H1 (cell line): ENCODE measurements around the gene TSPAN15. TPM values are rescaled to one million over a fixed set of nuclear protein-coding genes. Genes with fewer than 3 reads are reported as not detected.

Experiments used
- CTCF ChIA-PET: fragments of 300-600 bp; sonication (Branson Sonifier 250); formaldehyde crosslinking; loops from one replicate; lab custom pipeline; 2021; ENCODE audit not compliant: partially characterized antibody; lab: Charles Lee
- POLR2A ChIA-PET: fragments of 300-600 bp; sonication (Branson Sonifier 250); formaldehyde crosslinking; loops from one replicate; lab custom pipeline; 2021; ENCODE audit warnings: inconsistent platforms; ENCODE audit not compliant: partially characterized antibody; lab: Charles Lee
- DNase-seq, 2 experiments: peaks; one replicate each; pipeline versions ENCODE4 v3.0.0 to v3.0.0-alpha.2; 2010 to 2022; ENCODE audit warnings: low spot score in 2 of 2, low read depth in 1 of 2, mixed read lengths in 1 of 2
- FAIRE-seq: peaks from 2 replicates; lab custom pipeline; 2011; peaks lifted over from hg19 to GRCh38; lab: Jason Lieb, UNC
- H2AFZ ChIP-seq: 2 replicates; pipeline ENCODE4 v1.8.1; 2012; ENCODE audit warnings: low read length, inconsistent platforms
- H2AK5ac ChIP-seq: 2 replicates; pipeline ENCODE4 v1.6.1; 2013; ENCODE audit warnings: low read depth, low read length
- H2BK120ac ChIP-seq: replicated peaks from 2 replicates; pipeline ENCODE3; 2013; ENCODE audit warnings: low read depth, low read length, inconsistent platforms
- H2BK12ac ChIP-seq: 2 replicates; pipeline ENCODE4 v1.6.1; 2013; ENCODE audit warnings: low read depth, low read length
- H2BK15ac ChIP-seq: 2 replicates; pipeline ENCODE4 v1.6.1; 2013; ENCODE audit warnings: low read length
- H2BK20ac ChIP-seq: 2 replicates; pipeline ENCODE4 v1.6.1; 2013; ENCODE audit warnings: low read length
- H2BK5ac ChIP-seq: 2 replicates; pipeline ENCODE4 v1.6.1; 2013; ENCODE audit warnings: low read depth, low read length
- H3K14ac ChIP-seq: 2 replicates; pipeline ENCODE4 v1.6.1; 2013; ENCODE audit warnings: inconsistent platforms; ENCODE audit not compliant: insufficient read length
- H3K18ac ChIP-seq: 2 replicates; pipeline ENCODE4 v1.6.1; 2013; ENCODE audit warnings: low read length; ENCODE audit errors: extremely low read depth
- H3K23ac ChIP-seq: 2 replicates; pipeline ENCODE4 v1.6.1; 2013; ENCODE audit warnings: inconsistent platforms; ENCODE audit not compliant: insufficient read length
- H3K23me2 ChIP-seq: 2 replicates; pipeline ENCODE4 v1.6.1; 2013; ENCODE audit warnings: low read depth, low read length
- H3K27ac ChIP-seq: 2 replicates; pipeline ENCODE4 v1.6.1; 2011; ENCODE audit warnings: low read depth, low read length, inconsistent platforms
- H3K27me3 ChIP-seq, 4 experiments: replicated peaks in 1 of 4; 1 replicate in 1 of 4; 2 replicates in 3 of 4; pipeline versions ENCODE4 v1.6.1 to v1.8.1; 2011 to 2013; ENCODE audit warnings: low read length in 3 of 4, mild to moderate bottlenecking in 3 of 4, inconsistent platforms in 2 of 4, mixed read lengths in 2 of 4, moderate library complexity in 1 of 4; ENCODE audit not compliant: control insufficient read depth in 3 of 4, insufficient read depth in 3 of 4; ENCODE audit errors: extremely low read depth in 1 of 4
- H3K36me3 ChIP-seq, 4 experiments: 2 replicates each; pipeline versions ENCODE4 v1.6.1 to v1.8.1; 2011 to 2013; ENCODE audit warnings: mild to moderate bottlenecking in 4 of 4, low read length in 3 of 4, moderate library complexity in 2 of 4, control low read depth in 1 of 4, inconsistent platforms in 1 of 4; ENCODE audit not compliant: insufficient read depth in 4 of 4, control insufficient read depth in 2 of 4
- H3K4ac ChIP-seq: replicated peaks from 2 replicates; pipeline ENCODE3; 2013; ENCODE audit warnings: low read length, low read depth, mixed read lengths, inconsistent platforms; ENCODE audit not compliant: insufficient read length
- H3K4me1 ChIP-seq, 4 experiments: replicated peaks in 1 of 4; 1 replicate in 1 of 4; 2 replicates in 3 of 4; pipeline versions ENCODE4 v1.6.1 to v1.8.1; 2011 to 2013; ENCODE audit warnings: low read length in 3 of 4, inconsistent platforms in 2 of 4, mixed read lengths in 1 of 4; ENCODE audit not compliant: insufficient read depth in 4 of 4, control insufficient read depth in 3 of 4
- H3K4me2 ChIP-seq, 2 experiments: 2 replicates each; pipeline versions ENCODE4 v1.6.1 to v1.8.1; 2011 to 2013; ENCODE audit warnings: low read depth in 2 of 2, low read length in 2 of 2, control low read depth in 1 of 2, inconsistent platforms in 1 of 2, mild to moderate bottlenecking in 1 of 2; ENCODE audit not compliant: insufficient read depth in 1 of 2
- H3K4me3 ChIP-seq, 4 experiments: fragments of 200-600, 300-600 bp in 1 of 4; sonication (generic), shearing (Covaris generic), sonication (Bioruptor Twin) in 1 of 4; 2 replicates each; pipeline versions ENCODE4 v1.5.1 to v1.8.1; 2011 to 2016; ENCODE audit warnings: low read length in 4 of 4, low read depth in 3 of 4, control low read depth in 2 of 4, inconsistent platforms in 2 of 4, mild to moderate bottlenecking in 2 of 4, mixed read lengths in 1 of 4, moderate library complexity in 1 of 4; ENCODE audit not compliant: insufficient read depth in 2 of 4; ENCODE audit errors: extremely low read depth in 1 of 4
- H3K56ac ChIP-seq: replicated peaks from 2 replicates; pipeline ENCODE3; 2013; ENCODE audit warnings: low read depth, mild to moderate bottlenecking, mixed read lengths, low read length, inconsistent platforms; ENCODE audit not compliant: insufficient read length
- H3K79me1 ChIP-seq: 2 replicates; pipeline ENCODE4 v1.6.1; 2013; ENCODE audit warnings: low read depth, low read length, control low read depth
- H3K79me2 ChIP-seq, 2 experiments: 2 replicates each; pipeline versions ENCODE4 v1.6.1 to v1.8.1; 2012 to 2013; ENCODE audit warnings: low read length in 2 of 2, mild to moderate bottlenecking in 2 of 2, inconsistent platforms in 1 of 2; ENCODE audit not compliant: insufficient read depth in 2 of 2, control insufficient read depth in 1 of 2
- H3K9ac ChIP-seq, 4 experiments: replicated peaks in 1 of 4; 1 replicate in 1 of 4; 2 replicates in 3 of 4; pipeline versions ENCODE4 v1.6.1 to v1.8.1; 2011 to 2013; ENCODE audit warnings: low read depth in 3 of 4, low read length in 3 of 4, control low read depth in 2 of 4, mild to moderate bottlenecking in 2 of 4, moderate library complexity in 2 of 4, inconsistent platforms in 1 of 4; ENCODE audit errors: extremely low read depth in 1 of 4
- H3K9me3 ChIP-seq, 2 experiments: 2 replicates each; pipeline versions ENCODE4 v1.6.1 to v1.8.1; 2012 to 2013; ENCODE audit warnings: mild to moderate bottlenecking in 2 of 2, moderate library complexity in 2 of 2, control low read depth in 1 of 2, inconsistent platforms in 1 of 2, low read depth in 1 of 2, low read length in 1 of 2, mixed read lengths in 1 of 2; ENCODE audit not compliant: insufficient read depth in 2 of 2
- H4K20me1 ChIP-seq, 2 experiments: replicated peaks in 1 of 2; 2 replicates each; pipeline versions ENCODE3 to v1.8.1; 2011 to 2013; ENCODE audit warnings: inconsistent platforms in 2 of 2, low read length in 2 of 2, mild to moderate bottlenecking in 1 of 2; ENCODE audit not compliant: insufficient read depth in 2 of 2, control insufficient read depth in 1 of 2
- H4K5ac ChIP-seq: 2 replicates; pipeline ENCODE4 v1.6.1; 2013; ENCODE audit warnings: low read length, low read depth, mixed read lengths, inconsistent platforms; ENCODE audit not compliant: insufficient read length
- H4K8ac ChIP-seq: 2 replicates; pipeline ENCODE4 v1.8.0; 2013; ENCODE audit warnings: mild to moderate bottlenecking, moderate library complexity, low read length, inconsistent platforms; ENCODE audit not compliant: insufficient read depth; ENCODE audit errors: extremely low read depth
- H4K91ac ChIP-seq: replicated peaks from 2 replicates; pipeline ENCODE3; 2013; ENCODE audit warnings: low read length, mixed read lengths, inconsistent platforms; ENCODE audit not compliant: insufficient read length
- CHD2 ChIP-seq: IDR thresholded peaks from 2 replicates; pipeline ENCODE4 v1.6.1; 2012; ENCODE audit warnings: low read length, improper control_type of control experiment
- JUN ChIP-seq: IDR thresholded peaks from 2 replicates; pipeline ENCODE4 v1.6.1; 2011; ENCODE audit warnings: low read depth, mild to moderate bottlenecking, improper control_type of control experiment, low read length
- POU5F1 ChIP-seq: IDR thresholded peaks from 2 replicates; pipeline ENCODE4 v1.6.1; 2011; ENCODE audit warnings: low read depth, mild to moderate bottlenecking, low read length, moderate library complexity
- SIX5 ChIP-seq: IDR thresholded peaks from 2 replicates; pipeline ENCODE4 v1.6.1; 2011; ENCODE audit warnings: mild to moderate bottlenecking, low read depth, low read length
- WGBS, 2 experiments: shearing (Covaris generic) in 1 of 2; methylation state at CpG; one replicate each; pipeline versions ENCODE4 v1.1.6 to v1.1.7; 2013 to 2015; ENCODE audit warnings: low lambda C conversion rate in 2 of 2, mixed read lengths in 2 of 2, inconsistent platforms in 1 of 2, low coverage in 1 of 2, missing lambda C conversion rate in 1 of 2; ENCODE audit not compliant: insufficient replicate concordance in 2 of 2, insufficient coverage in 1 of 2, insufficient read length in 1 of 2; ENCODE audit errors: extremely low coverage in 1 of 2, missing lambda C conversion rate in 1 of 2; 5-methylcytosine and 5-hydroxymethylcytosine counted together
- polyA plus RNA-seq, 7 experiments: library from polyadenylated mRNA; depleted of rRNA in 3 of 7; stranded (reverse) in 5 of 7; unstranded in 2 of 7; fragments of >200 nt in 5 of 7; fragments of 200-250 nt in 2 of 7; gene quantifications; 1 replicate in 5 of 7; 2 replicates in 1 of 7; 4 replicates in 1 of 7; pipeline versions ENCODE4 v1.2.1 to v1.2.3, GENCODE V29; 2011 to 2013; ENCODE audit warnings: missing spikeins in 2 of 7, mixed read lengths in 2 of 7
- total RNA-seq: library from RNA; stranded (reverse); fragmentation: NEBNext Ultra II Directional; extraction: Animal tissue kit (Norgen Biotek cat#: 25700); gene quantifications from 2 replicates; pipeline ENCODE4 v1.2.1, GENCODE V29; 2021

Gene TSPAN15
- total and polyA plus RNA-seq, 2 of the 8 experiments (the other 6 are each of a cell fraction or from before 2014, with no cell fraction given) = 9.7 to 20.0 TPM

- no peak overlapping the region for H2BK5ac ChIP-seq
- ChIA-PET CTCF (interaction anchor here (0.8 to 16.6 kb wide), 8 partner anchors 9 to 492 kb away, joined by 3 to 150 read pairs (median 4); partner anchors contain the start of gene TSPAN15), POLR2A (interaction anchor here (1.8 kb wide), 1 partner anchor 15 kb away, joined by 4 read pairs; no protein-coding TSS in a partner anchor)
- no peak overlapping the region for H3K14ac ChIP-seq
- no peak overlapping the region for H3K27ac ChIP-seq
- H3K56ac ChIP-seq = no peak overlapping the region
- no peaks in the 10 kb centered on the region for H3K36me3 ChIP-seq
- H4K91ac ChIP-seq = no peak overlapping the region
- H3K79me1 ChIP-seq = no peaks in the 10 kb centered on the region
- no peak overlapping the region for H4K5ac ChIP-seq
- H3K9ac ChIP-seq = no peak overlapping the region
- H3K27me3 ChIP-seq = no peaks in the 10 kb centered on the region
- no peaks in the 10 kb centered on the region for H4K20me1 ChIP-seq
- TF ChIP-seq POU5F1 (no peak), SIX5 (no peak), JUN (no peak), CHD2 (no peak)
- TF ChIP-seq, all 59 proteins: peak for 0
- no peak overlapping the region for H3K18ac ChIP-seq
- 90% methylated on average over 4 of the region's 4 CpGs; no CpG with 5 or more reads in 1 of the 2 experiments for WGBS, 2 experiments
- no peak overlapping the region for H2AK5ac ChIP-seq
- H3K4ac ChIP-seq = no peak overlapping the region
- DNase-seq (no peak), FAIRE-seq (no peak)
- no peaks in the 10 kb centered on the region for H3K23me2 ChIP-seq
- H2BK20ac ChIP-seq = no peak overlapping the region
- H3K4me3 ChIP-seq = no peak overlapping the region
- H3K23ac ChIP-seq = no peak overlapping the region
- H2BK15ac ChIP-seq = no peak overlapping the region
- no peak overlapping the region for H2BK12ac ChIP-seq
- H3K4me2 ChIP-seq = no peak overlapping the region
- no peak overlapping the region for H2AFZ ChIP-seq
- H4K8ac ChIP-seq = no peak overlapping the region
- H3K9me3 ChIP-seq = no peaks in the 10 kb centered on the region
- no peak overlapping the region for H2BK120ac ChIP-seq
- H3K4me1 ChIP-seq = no peaks in the 10 kb centered on the region
- H3K79me2 ChIP-seq = no peaks in the 10 kb centered on the region
Observed at GRCh38 chr10:69422676-69423075, 28.6 kb upstream of the TSPAN15 start.
